Heart left ventricle (tissue), 13 donors: ENCODE data around the gene STX3.

Source experiments
- POLR2A ChIP-seq, 2 donors: fragments of 450-650 bp; IDR thresholded peaks; one replicate each; pipeline ENCODE4 v1.6.1; 2017; ENCODE audit warnings: antibody characterized with exemption in 2 of 2, mild to moderate bottlenecking in 2 of 2, moderate library complexity in 2 of 2
- TF ChIP-seq, protein P1 (sequence below), 12 donors: fragments of 200-600 bp; sonication (generic) in 4 of 12; IDR thresholded peaks; one replicate each; pipeline versions ENCODE4 v1.5.0 to v1.8.0; 2018 to 2022; ENCODE audit warnings: antibody characterized with exemption in 12 of 12, mild to moderate bottlenecking in 5 of 12
- donor health status: ischemic (EF 13 %, LVEDD 7.1; RV severe dilation, severe dysfunction).
- donor health status: DM: no; HTN: yes; CAD: no.
- donor health status: DM: no; HTN: no; CAD: no.
- donor health status: ischemic (EF 25% LVEDD 6.9; RV normal size, moderate dysfunction).
- donor health status: ischemic (EF 25% LVEDD 5.7; RV mildly dilated, moderate dysfunction).
- donor health status: ischemic (EF 35%, LVEDD 5.7; RV mildly dilated, moderate dysfunction).
- donor health status: nonischemic (EF 11% LVEDD 7.7; RV severe dilation, severe dysfunction).
- donor health status: DM: yes; HTN: yes; CAD: no.
- donor health status: PGD.
- donor health status: ischemic (EF 29% LVEDD 5.4; RV normal size, mild dysfunction).
- donor health status: nonischemic (EF 23%, LVEDD 6.1; RV moderate dilation, normal function).

DNA sequence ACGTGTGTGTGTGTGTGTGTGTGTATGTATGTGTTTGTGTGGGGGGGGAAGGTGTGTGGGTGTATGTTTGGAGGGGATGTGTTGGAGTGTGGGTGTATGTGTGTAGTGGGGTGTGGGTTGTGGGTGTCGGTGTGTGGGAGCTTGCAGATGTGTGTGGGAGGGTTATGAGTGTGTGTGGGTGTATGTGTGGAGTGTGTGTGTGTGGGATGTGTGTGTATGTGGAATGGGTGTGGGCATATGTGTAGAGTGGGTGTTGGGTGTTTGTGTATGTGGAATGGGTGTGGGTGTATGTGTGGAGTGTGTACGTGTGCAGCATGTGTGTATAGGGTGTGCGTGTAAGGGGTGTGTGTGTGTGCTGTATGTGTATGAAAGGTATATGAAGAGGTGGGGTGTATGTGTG, 14.7 kb downstream of the STX3 start:
- TF ChIP-seq, protein P1, sequence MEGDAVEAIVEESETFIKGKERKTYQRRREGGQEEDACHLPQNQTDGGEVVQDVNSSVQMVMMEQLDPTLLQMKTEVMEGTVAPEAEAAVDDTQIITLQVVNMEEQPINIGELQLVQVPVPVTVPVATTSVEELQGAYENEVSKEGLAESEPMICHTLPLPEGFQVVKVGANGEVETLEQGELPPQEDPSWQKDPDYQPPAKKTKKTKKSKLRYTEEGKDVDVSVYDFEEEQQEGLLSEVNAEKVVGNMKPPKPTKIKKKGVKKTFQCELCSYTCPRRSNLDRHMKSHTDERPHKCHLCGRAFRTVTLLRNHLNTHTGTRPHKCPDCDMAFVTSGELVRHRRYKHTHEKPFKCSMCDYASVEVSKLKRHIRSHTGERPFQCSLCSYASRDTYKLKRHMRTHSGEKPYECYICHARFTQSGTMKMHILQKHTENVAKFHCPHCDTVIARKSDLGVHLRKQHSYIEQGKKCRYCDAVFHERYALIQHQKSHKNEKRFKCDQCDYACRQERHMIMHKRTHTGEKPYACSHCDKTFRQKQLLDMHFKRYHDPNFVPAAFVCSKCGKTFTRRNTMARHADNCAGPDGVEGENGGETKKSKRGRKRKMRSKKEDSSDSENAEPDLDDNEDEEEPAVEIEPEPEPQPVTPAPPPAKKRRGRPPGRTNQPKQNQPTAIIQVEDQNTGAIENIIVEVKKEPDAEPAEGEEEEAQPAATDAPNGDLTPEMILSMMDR (IDR thresholded peaks at IDR 0.05): no peak
- TF ChIP-seq POLR2A (IDR thresholded peaks at IDR 0.05): no peak
